Measurements from ENCODE around the gene ELP2. TPM values are rescaled to one million over a fixed set of nuclear protein-coding genes. Genes with fewer than 3 reads are reported as not detected.
"Not testable (repeated sequence)": the region's sequence is repeated elsewhere in the genome, so short reads cannot be mapped to it uniquely, and the experiment has no call there.

ELP2 gene
- total RNA-seq, 3 donors from 2014 or later (not counting 1 experiment from before 2014, with no cell fraction given), result 119 to 135 (median 129) TPM

- Histone ChIP-seq H3K4me1 (ENCODE audit: control insufficient read depth, insufficient read depth, low read length) (no peaks in the 10 kb centered on the region), H3K4me3 (ENCODE audit: low read length) (no peak overlapping the region), H3K27ac (ENCODE audit: low read length) (no peak overlapping the region), H3K27me3 (ENCODE audit: control insufficient read depth, insufficient read depth, low read length) (no peaks in the 10 kb centered on the region), H3K9me3 (ENCODE audit: control insufficient read depth, insufficient read depth, low read length) (no peaks in the 10 kb centered on the region), H3K36me3 (ENCODE audit: control insufficient read depth, insufficient read depth, low read length) (no peaks in the 10 kb centered on the region)
- DNase-seq (no peak), ATAC-seq (no peak)
- no peaks in the 10 kb centered on the region for H3K4me1 Mint-ChIP-seq
- 79% methylated on average over 3 of the region's 4 CpGs for WGBS (ENCODE audit: insufficient coverage)
- intact Hi-C loops (cut with micrococcal nuclease), result no loop called here
- no peaks in the 10 kb centered on the region for H3K9me3 Mint-ChIP-seq
- no peak overlapping the region for H3K27ac Mint-ChIP-seq
- H3K27me3 Mint-ChIP-seq (ENCODE audit: low read depth in 2 of 2), result peaks cover 0 to 13% of the 10 kb centered on the region in 2 donors
- no peak for TF ChIP-seq CTCF (IDR thresholded peaks at IDR 0.05)
- no peaks in the 10 kb centered on the region for H3K36me3 Mint-ChIP-seq
- no peak overlapping the region for H3K4me3 Mint-ChIP-seq
These were observed 75.5 kb downstream of the ELP2 start for GRCh38 chr18:36205166-36205565.

- Histone ChIP-seq H3K27me3 (ENCODE audit: control insufficient read depth, insufficient read depth, low read length) (no peaks in the 10 kb centered on the region), H3K27ac (ENCODE audit: low read length) (no peak overlapping the region), H3K4me1 (ENCODE audit: control insufficient read depth, insufficient read depth, low read length) (no peaks in the 10 kb centered on the region), H3K36me3 (ENCODE audit: control insufficient read depth, insufficient read depth, low read length) (no peaks in the 10 kb centered on the region), H3K4me3 (ENCODE audit: low read length) (no peak overlapping the region), H3K9me3 (ENCODE audit: control insufficient read depth, insufficient read depth, low read length) (no peaks in the 10 kb centered on the region)
- no peak for DNase-seq
- Mint-ChIP-seq H3K9me3 (no peaks in the 10 kb centered on the region), H3K27ac (no peak overlapping the region), H3K27me3 (ENCODE audit: low read depth in 2 of 2) (peaks cover 0 to 13% of the 10 kb centered on the region in 2 donors), H3K4me1 (no peaks in the 10 kb centered on the region), H3K4me3 (no peak overlapping the region), H3K36me3 (no peaks in the 10 kb centered on the region)
- ATAC-seq, result no peak
- WGBS (ENCODE audit: insufficient coverage), result no CpG with 5 or more reads among the region's 1 CpG
- intact Hi-C loops (cut with micrococcal nuclease), result no loop called here
- no peak for TF ChIP-seq CTCF (IDR thresholded peaks at IDR 0.05)
These were observed 77.6 kb downstream of the ELP2 start for GRCh38 chr18:36207303-36207702.

- H3K27ac ChIP-seq (ENCODE audit: low read length); H3K4me1 Mint-ChIP-seq; intact Hi-C loops (cut with micrococcal nuclease); H3K36me3 ChIP-seq (ENCODE audit: control insufficient read depth, insufficient read depth, low read length); H3K36me3 Mint-ChIP-seq; H3K27ac Mint-ChIP-seq; H3K4me3 Mint-ChIP-seq; H3K9me3 ChIP-seq (ENCODE audit: control insufficient read depth, insufficient read depth, low read length); DNase-seq; H3K9me3 Mint-ChIP-seq; H3K4me3 ChIP-seq (ENCODE audit: low read length); ATAC-seq; H3K27me3 ChIP-seq (ENCODE audit: control insufficient read depth, insufficient read depth, low read length); H3K4me1 ChIP-seq (ENCODE audit: control insufficient read depth, insufficient read depth, low read length): not testable (repeated sequence)
- 100% methylated on average over 2 of the region's 2 CpGs for WGBS (ENCODE audit: insufficient coverage)
- H3K27me3 Mint-ChIP-seq (ENCODE audit: low read depth in 2 of 2), result peaks cover 0 to 13% of the 10 kb centered on the region in 2 donors
These were observed 78.3 kb downstream of the ELP2 start for GRCh38 chr18:36207969-36208368.

GRCh38 chr18:36211612-36212065 is 81.9 kb downstream of the ELP2 start:
- Mint-ChIP-seq H3K27ac (no peak overlapping the region), H3K36me3 (no peaks in the 10 kb centered on the region), H3K4me1 (no peaks in the 10 kb centered on the region), H3K9me3 (no peaks in the 10 kb centered on the region), H3K4me3 (no peak overlapping the region), H3K27me3 (ENCODE audit: low read depth in 2 of 2) (peaks cover 0 to 15% of the 10 kb centered on the region in 2 donors)
- no peaks in the 10 kb centered on the region for H3K9me3 ChIP-seq (ENCODE audit: control insufficient read depth, insufficient read depth, low read length)
- no peak for TF ChIP-seq CTCF (IDR thresholded peaks at IDR 0.05)
- no peaks in the 10 kb centered on the region for H3K27me3 ChIP-seq (ENCODE audit: control insufficient read depth, insufficient read depth, low read length)
- no peak overlapping the region for H3K27ac ChIP-seq (ENCODE audit: low read length)
- no peak for ATAC-seq
- H3K4me3 ChIP-seq (ENCODE audit: low read length), result no peak overlapping the region
- intact Hi-C loops (cut with micrococcal nuclease), result no loop called here
- H3K4me1 ChIP-seq (ENCODE audit: control insufficient read depth, insufficient read depth, low read length), result no peaks in the 10 kb centered on the region
- no peaks in the 10 kb centered on the region for H3K36me3 ChIP-seq (ENCODE audit: control insufficient read depth, insufficient read depth, low read length)
- WGBS (ENCODE audit: insufficient coverage), result 89% methylated on average over 6 of the region's 6 CpGs
- no peak for DNase-seq

Measured in natural killer cell (primary cell).